ENCODE measurements around the gene PCIF1. TPM values are rescaled to one million over a fixed set of nuclear protein-coding genes. Genes with fewer than 3 reads are reported as not detected.
"Not testable (repeated sequence)": the region's sequence is repeated elsewhere in the genome, so short reads cannot be mapped to it uniquely, and the experiment has no call there.

The PCIF1 gene
- total and polyA plus RNA-seq, 9 donors = 9.4 to 31.7 (median 26.9) TPM

DNA sequence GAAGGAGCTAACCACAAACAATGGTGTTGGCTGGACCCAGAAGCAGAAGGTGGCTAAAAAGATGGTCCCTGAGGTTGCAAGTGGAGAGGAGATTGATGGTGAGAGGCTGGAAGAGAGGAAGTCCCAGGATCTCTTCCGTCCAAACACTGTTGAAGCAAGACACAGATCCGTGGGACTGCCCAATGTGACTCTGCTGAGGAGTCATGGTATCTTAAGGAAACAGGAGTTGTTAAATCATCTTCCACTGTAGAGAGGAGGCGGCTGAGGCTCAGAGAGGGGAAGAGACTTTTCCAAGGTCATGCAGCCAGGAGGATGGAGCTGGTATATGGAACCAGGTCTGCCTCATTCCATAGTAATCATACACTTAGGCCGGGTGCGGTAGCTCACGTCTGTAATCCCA is 41.6 kb downstream of the PCIF1 start:
- DNase-seq = no peak
- H3K36me3 ChIP-seq (ENCODE audit: control insufficient read depth, insufficient read depth, low read length) = no peaks in the 10 kb centered on the region
- peaks cover 6% of the 10 kb centered on the region for H3K27me3 ChIP-seq (ENCODE audit: control insufficient read depth, insufficient read depth, low read length)
- H3K27ac ChIP-seq (ENCODE audit: low read length) = no peak overlapping the region
- no peaks in the 10 kb centered on the region for H3K9me3 ChIP-seq (replicated peaks; ENCODE audit: control insufficient read depth, low read depth, low read length)
- H3K4me1 ChIP-seq (ENCODE audit: control insufficient read depth, insufficient read depth, low read length) = peaks cover 6% of the 10 kb centered on the region
- H3K4me3 ChIP-seq (ENCODE audit: low read length) = no peak overlapping the region
- WGBS (ENCODE audit: insufficient coverage) = 73% methylated on average over 6 of the region's 6 CpGs

DNA sequence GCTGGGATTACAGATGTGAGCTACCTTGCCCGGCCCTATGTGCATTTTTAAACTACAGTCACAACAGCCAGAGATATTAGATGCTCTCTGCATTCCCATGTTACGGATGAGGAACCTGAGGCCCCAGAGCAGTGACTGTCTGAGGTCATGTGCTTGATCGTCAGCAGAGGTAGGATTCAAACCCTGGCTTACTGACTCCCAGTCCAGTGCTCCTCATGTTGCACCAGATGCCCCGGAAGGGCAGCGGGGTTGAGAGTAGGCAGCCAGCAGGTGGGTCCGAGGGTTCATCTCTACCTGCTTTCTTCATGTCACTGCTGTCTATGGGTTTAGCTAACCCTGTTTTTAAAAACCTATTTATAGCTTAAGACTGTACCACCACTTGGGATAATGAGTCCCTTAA is 46.8 kb downstream of the PCIF1 start:
- no peak overlapping the region for H3K4me3 ChIP-seq (ENCODE audit: low read length)
- peaks cover 13% of the 10 kb centered on the region for H3K27me3 ChIP-seq (ENCODE audit: control insufficient read depth, insufficient read depth, low read length)
- no peaks in the 10 kb centered on the region for H3K36me3 ChIP-seq (ENCODE audit: control insufficient read depth, insufficient read depth, low read length)
- no peak for DNase-seq
- no peaks in the 10 kb centered on the region for H3K9me3 ChIP-seq (replicated peaks; ENCODE audit: control insufficient read depth, low read depth, low read length)
- H3K27ac ChIP-seq (ENCODE audit: low read length) = no peak overlapping the region
- H3K4me1 ChIP-seq (ENCODE audit: control insufficient read depth, insufficient read depth, low read length) = no peaks in the 10 kb centered on the region
- 84% methylated on average over 6 of the region's 6 CpGs for WGBS (ENCODE audit: insufficient coverage)

DNA sequence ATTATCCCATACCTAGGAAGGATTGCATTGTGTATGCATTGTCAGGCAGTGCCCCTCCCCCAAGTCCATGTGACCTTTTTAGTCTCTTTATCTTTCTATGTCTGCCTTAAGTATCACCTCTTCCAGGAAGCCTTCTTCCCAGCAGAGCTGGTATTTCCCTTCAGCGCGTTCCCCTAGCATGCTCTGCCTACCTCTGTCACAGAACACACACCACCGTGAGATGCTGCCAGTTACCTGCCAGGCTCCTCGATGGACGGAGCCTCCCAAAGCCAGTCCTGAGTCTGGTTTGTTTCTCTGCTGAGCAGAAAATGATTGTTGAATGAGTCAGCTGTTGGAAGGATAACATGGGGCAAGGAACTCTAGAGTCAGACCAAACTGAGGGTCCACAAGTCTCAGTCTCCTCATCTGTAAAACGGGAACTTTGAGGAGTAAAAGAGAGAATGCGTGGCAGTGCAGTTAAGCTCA is 48.8 kb downstream of the PCIF1 start:
- H3K27me3 ChIP-seq (ENCODE audit: control insufficient read depth, insufficient read depth, low read length) = peaks cover 13% of the 10 kb centered on the region
- H3K4me3 ChIP-seq (ENCODE audit: low read length) = no peak overlapping the region
- 75% methylated on average over 2 of the region's 7 CpGs for WGBS (ENCODE audit: insufficient coverage)
- no peaks in the 10 kb centered on the region for H3K9me3 ChIP-seq (replicated peaks; ENCODE audit: control insufficient read depth, low read depth, low read length)
- no peaks in the 10 kb centered on the region for H3K4me1 ChIP-seq (ENCODE audit: control insufficient read depth, insufficient read depth, low read length)
- DNase-seq = no peak
- no peak overlapping the region for H3K27ac ChIP-seq (ENCODE audit: low read length)
- H3K36me3 ChIP-seq (ENCODE audit: control insufficient read depth, insufficient read depth, low read length) = no peaks in the 10 kb centered on the region

DNA sequence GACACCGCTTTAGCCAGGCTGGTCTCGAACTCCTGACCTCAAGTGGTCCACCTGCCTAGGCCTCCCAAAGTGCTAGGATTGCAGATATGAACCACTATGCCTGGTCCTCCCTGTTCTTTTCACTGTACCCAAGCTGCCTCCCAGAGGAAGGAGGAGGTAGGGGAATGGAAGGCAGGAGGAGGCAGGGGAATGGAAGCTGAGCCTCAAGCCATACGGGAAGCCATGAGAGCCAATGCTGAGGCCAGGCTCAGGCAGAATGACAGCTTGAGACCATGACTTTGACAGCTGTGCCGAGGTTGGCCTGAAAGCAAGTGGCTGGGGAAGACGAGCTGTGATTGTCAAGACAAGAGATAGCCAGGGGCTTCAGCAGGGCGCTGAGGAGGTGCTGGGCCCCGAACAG is 51.1 kb downstream of the PCIF1 start:
- Histone ChIP-seq H3K4me3 (ENCODE audit: low read length) (no peak overlapping the region), H3K4me1 (ENCODE audit: control insufficient read depth, insufficient read depth, low read length) (no peaks in the 10 kb centered on the region), H3K27ac (ENCODE audit: low read length) (no peak overlapping the region), H3K9me3 (replicated peaks; ENCODE audit: control insufficient read depth, low read depth, low read length) (no peaks in the 10 kb centered on the region), H3K36me3 (ENCODE audit: control insufficient read depth, insufficient read depth, low read length) (no peaks in the 10 kb centered on the region), H3K27me3 (ENCODE audit: control insufficient read depth, insufficient read depth, low read length) (peaks cover 17% of the 10 kb centered on the region)
- DNase-seq = no peak
- WGBS (ENCODE audit: insufficient coverage) = 54% methylated on average over 5 of the region's 7 CpGs

DNA sequence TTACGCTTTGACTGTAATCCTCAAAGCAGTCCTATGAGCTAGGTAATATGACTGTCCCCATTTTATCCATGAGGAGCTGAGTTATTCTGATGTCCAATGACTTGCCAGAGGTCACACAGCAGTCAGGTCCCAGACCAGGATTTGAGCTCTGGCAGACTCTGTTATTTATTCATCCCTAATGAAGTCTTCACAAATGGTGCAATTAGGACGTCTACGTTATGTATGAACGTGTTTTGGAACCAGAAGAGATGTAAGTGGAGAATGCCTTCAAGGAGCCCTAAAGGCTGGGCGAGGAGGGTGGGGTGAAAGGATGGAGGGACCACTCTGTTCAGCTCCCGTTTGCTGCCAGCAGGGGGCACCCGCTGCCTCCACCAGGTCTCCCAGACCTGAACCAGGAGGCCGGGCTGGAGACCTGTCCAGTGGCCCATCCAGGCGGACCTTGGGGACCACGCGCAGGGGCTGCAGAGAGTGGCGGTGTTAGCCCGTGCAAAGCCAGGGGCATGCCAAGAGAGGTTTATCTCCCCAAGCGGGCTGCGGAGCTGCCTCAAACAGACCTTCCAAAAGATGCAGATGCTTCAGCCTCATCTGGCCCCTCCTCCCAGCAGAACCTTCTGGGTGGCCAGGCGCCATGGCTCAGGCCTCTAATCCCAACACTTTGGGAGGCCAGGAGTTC is 52.8 kb downstream of the PCIF1 start:
- no peaks in the 10 kb centered on the region for H3K4me1 ChIP-seq (ENCODE audit: control insufficient read depth, insufficient read depth, low read length)
- H3K9me3 ChIP-seq (replicated peaks; ENCODE audit: control insufficient read depth, low read depth, low read length) = no peaks in the 10 kb centered on the region
- no peak overlapping the region for H3K27ac ChIP-seq (ENCODE audit: low read length)
- no peaks in the 10 kb centered on the region for H3K36me3 ChIP-seq (ENCODE audit: control insufficient read depth, insufficient read depth, low read length)
- WGBS (ENCODE audit: insufficient coverage) = 7% methylated on average over 16 of the region's 16 CpGs
- peaks cover 17% of the 10 kb centered on the region for H3K27me3 ChIP-seq (ENCODE audit: control insufficient read depth, insufficient read depth, low read length)
- peak; percentile 42 for DNase-seq
- no peak overlapping the region for H3K4me3 ChIP-seq (ENCODE audit: low read length)

DNA sequence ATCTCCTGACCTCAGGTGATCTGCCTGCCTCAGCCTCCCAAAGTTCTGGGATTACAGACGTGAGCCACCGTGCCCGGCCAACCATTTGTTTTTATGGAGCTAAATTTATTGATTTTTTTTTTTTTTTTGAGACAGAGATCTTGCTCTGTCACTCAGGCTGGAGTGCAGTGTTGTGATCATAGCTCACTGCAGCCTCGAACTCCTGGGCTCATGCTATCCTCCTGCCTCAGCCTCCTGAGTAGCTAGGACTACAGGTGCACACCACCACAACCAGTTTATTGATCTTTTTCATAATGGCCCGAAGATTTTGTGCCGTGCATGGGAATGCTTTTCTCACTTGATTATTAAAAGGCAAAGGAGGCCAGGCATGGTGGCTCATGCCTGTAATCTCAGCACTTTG is 54.3 kb downstream of the PCIF1 start:
- not testable (repeated sequence) for H3K27ac ChIP-seq (ENCODE audit: low read length); H3K27me3 ChIP-seq (ENCODE audit: control insufficient read depth, insufficient read depth, low read length); H3K9me3 ChIP-seq (replicated peaks; ENCODE audit: control insufficient read depth, low read depth, low read length); H3K4me1 ChIP-seq (ENCODE audit: control insufficient read depth, insufficient read depth, low read length); H3K4me3 ChIP-seq (ENCODE audit: low read length); DNase-seq; H3K36me3 ChIP-seq (ENCODE audit: control insufficient read depth, insufficient read depth, low read length)
- no CpG with 5 or more reads among the region's 6 CpGs for WGBS (ENCODE audit: insufficient coverage)

DNA sequence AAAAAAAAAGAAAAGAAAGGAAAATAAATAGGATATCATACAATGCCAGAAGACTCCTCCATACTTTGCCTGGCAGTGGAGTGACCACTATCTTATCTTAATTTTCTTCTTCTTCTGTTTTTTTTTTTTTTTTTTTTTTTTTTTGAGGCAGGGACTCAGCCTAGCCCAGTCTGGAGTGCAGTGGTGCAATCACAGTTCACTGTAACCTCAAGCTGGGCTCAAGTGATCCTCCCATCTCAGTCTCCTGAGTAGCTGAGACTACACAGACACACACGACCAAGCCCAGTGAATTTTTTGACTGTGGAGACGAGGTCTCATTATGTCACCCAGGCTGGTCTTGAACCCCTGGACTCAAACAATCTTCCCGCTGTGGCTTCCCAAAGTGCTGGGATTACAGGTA is 57.1 kb downstream of the PCIF1 start:
- Histone ChIP-seq H3K4me3 (ENCODE audit: low read length) (no peak overlapping the region), H3K9me3 (replicated peaks; ENCODE audit: control insufficient read depth, low read depth, low read length) (no peaks in the 10 kb centered on the region), H3K36me3 (ENCODE audit: control insufficient read depth, insufficient read depth, low read length) (no peaks in the 10 kb centered on the region), H3K27ac (ENCODE audit: low read length) (no peak overlapping the region), H3K27me3 (ENCODE audit: control insufficient read depth, insufficient read depth, low read length) (peaks cover 3% of the 10 kb centered on the region), H3K4me1 (ENCODE audit: control insufficient read depth, insufficient read depth, low read length) (no peaks in the 10 kb centered on the region)
- no peak for DNase-seq
- WGBS (ENCODE audit: insufficient coverage) = 83% methylated on average over 2 of the region's 3 CpGs

DNA sequence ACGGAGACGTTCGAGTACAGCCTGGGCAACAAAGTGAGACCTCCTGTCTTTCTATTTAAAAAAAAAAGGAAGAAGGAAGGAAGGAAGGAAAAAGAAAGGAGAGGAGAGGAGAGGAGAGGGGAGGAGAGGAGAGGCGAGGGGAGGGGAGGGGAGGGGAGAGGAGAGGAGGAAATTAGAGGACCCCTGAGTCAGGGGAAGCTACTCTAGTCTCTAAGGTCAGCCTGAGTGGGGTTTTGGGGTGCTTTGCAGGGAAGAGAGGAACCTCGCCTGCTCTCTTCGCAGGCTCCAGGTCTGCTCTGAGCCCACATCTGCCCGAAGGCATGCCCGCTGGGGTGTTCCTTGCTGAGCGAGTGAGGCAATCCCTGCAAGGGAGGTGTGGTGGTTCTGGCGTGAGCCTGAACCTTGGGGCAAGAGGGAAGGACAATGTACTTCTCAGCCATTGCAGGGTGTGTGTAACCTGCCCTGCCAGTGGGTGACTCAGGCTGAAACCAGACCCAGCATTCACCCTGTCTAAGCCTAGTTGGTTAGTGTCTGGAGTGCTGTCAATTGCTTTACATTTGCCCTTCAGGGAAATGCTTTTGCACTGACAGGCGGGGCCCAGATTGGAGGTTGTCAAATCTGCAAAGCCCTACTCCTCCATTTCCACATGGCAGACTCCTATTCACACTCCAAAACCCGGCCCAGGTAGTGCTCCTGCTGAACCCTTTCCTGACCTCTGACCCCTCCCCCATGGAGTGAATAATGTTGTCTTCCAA is 58.9 kb downstream of the PCIF1 start:
- peaks cover 6% of the 10 kb centered on the region for H3K27me3 ChIP-seq (ENCODE audit: control insufficient read depth, insufficient read depth, low read length)
- WGBS (ENCODE audit: insufficient coverage) = 60% methylated on average over 8 of the region's 12 CpGs
- H3K27ac ChIP-seq (ENCODE audit: low read length) = no peak overlapping the region
- H3K36me3 ChIP-seq (ENCODE audit: control insufficient read depth, insufficient read depth, low read length) = no peaks in the 10 kb centered on the region
- no peaks in the 10 kb centered on the region for H3K9me3 ChIP-seq (replicated peaks; ENCODE audit: control insufficient read depth, low read depth, low read length)
- no peaks in the 10 kb centered on the region for H3K4me1 ChIP-seq (ENCODE audit: control insufficient read depth, insufficient read depth, low read length)
- no peak overlapping the region for H3K4me3 ChIP-seq (ENCODE audit: low read length)
- DNase-seq = no peak

DNA sequence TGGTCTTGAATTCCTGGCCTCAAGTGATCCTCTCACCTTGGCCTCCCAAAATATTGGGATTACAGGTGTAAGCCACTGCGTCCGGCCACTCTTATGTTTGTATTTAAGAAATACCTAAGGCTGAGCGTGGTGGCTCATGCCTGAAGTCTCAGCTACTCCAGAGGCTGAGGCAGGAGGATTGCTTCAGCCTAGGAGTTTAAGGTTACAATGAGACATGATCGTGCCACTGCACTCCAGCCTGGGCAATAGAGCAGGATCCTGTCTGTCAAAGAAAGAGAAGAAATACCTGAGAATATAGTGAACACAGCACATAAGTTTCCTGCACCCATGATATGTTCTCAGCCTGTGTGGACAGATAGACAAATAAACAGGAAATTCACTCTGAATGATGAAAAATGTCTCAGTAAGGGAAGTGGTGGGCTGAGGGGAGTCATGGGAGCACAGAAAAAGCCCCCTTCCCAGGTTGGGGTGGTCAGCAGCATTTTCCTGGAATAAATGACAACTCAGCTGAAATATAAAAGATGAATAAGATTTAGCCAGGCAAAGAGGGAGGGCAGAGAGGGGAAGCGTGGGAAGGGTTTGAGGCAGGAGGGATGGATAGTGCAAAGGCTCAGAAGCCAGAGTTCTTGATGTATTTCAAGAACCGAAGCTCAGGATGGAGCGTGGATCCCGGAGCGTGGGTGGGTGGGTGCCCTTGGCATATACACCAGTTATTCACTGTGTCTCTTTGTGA is 60.4 kb downstream of the PCIF1 start:
- Histone ChIP-seq H3K27ac (ENCODE audit: low read length) (no peak overlapping the region), H3K36me3 (ENCODE audit: control insufficient read depth, insufficient read depth, low read length) (no peaks in the 10 kb centered on the region), H3K27me3 (ENCODE audit: control insufficient read depth, insufficient read depth, low read length) (peaks cover 3% of the 10 kb centered on the region), H3K4me3 (ENCODE audit: low read length) (no peak overlapping the region), H3K4me1 (ENCODE audit: control insufficient read depth, insufficient read depth, low read length) (no peaks in the 10 kb centered on the region), H3K9me3 (replicated peaks; ENCODE audit: control insufficient read depth, low read depth, low read length) (no peaks in the 10 kb centered on the region)
- WGBS (ENCODE audit: insufficient coverage) = 59% methylated on average over 2 of the region's 9 CpGs
- DNase-seq = no peak

DNA sequence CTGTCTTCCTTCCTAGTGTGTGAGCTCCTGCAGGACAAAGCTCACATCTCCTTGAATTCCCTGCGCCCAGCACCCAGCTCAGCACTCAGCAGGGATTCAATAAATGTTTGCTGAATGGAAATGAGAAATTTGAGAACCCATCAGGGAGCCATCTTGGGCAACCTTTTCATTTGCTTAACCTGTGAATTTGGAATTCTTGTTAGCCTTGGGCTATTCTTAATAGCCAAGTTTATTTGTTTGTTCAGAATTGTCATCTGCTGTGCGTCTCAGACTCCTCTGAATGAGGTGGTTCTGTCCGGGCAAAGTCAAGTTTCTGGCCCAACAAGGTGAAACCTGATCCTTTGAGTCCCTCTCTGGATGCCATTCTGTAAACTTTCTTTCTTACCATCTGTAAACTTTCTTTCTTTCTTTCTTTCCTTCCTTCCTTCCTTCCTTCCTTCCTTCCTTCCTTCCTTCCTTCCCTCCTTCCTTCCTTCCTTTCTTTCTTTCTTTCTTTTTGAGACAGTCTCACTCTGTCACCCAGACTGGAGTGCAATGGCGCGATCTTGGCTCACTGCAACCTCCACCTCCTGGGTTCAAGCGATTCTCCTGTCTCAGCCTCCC is 61.1 kb downstream of the PCIF1 start:
- not testable (repeated sequence) for H3K27me3 ChIP-seq (ENCODE audit: control insufficient read depth, insufficient read depth, low read length); DNase-seq; H3K36me3 ChIP-seq (ENCODE audit: control insufficient read depth, insufficient read depth, low read length); H3K27ac ChIP-seq (ENCODE audit: low read length); H3K9me3 ChIP-seq (replicated peaks; ENCODE audit: control insufficient read depth, low read depth, low read length); H3K4me1 ChIP-seq (ENCODE audit: control insufficient read depth, insufficient read depth, low read length); H3K4me3 ChIP-seq (ENCODE audit: low read length)
- no CpG with 5 or more reads among the region's 6 CpGs for WGBS (ENCODE audit: insufficient coverage)
